SK-N-DZ (cell line): ENCODE data around the gene FHAD1.
"Not testable (repeated sequence)": the region's sequence is repeated elsewhere in the genome, so short reads cannot be mapped to it uniquely, and the experiment has no call there.

Experiments
- DNase-seq: peaks from one replicate; pipeline ENCODE4 v3.0.0-alpha.2; 2015; ENCODE audit warnings: low spot score

FHAD1 gene

DNA sequence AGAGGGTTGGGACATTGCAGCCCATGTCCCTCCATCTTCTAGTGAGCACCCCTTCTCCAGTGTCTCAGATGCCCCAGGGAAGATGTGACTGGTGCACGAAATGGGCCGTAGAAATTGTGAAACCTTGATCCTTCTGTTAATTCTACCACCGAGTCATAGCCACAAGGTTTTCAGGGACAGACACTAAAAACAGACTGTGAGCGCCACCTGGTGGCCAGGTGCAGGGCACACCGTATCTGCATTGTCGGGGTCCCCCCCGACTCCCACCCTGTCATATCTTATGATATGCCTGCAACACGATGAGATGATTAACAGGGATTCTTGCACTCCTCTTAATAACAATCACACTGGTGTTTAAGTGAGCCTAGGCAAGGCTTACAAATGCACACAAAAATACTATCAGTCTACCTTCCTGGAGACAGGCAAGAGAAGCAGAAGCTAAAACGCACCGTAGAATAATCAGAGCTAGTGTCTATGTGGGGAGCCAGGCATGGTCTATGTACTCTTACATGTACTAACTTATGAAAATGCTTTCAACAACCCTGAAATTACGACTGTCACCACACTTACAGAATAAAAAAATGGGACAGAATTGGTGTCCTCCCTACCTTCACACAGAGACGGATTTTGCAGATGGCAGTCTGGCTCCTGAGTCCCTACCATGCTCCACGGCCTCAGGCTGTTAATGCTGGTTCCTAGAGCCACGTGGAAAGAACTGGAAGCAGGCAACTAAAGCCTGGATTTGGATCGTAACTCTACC, 57.9 kb downstream of the FHAD1 start:
- DNase-seq, result peak; percentile 31

DNA sequence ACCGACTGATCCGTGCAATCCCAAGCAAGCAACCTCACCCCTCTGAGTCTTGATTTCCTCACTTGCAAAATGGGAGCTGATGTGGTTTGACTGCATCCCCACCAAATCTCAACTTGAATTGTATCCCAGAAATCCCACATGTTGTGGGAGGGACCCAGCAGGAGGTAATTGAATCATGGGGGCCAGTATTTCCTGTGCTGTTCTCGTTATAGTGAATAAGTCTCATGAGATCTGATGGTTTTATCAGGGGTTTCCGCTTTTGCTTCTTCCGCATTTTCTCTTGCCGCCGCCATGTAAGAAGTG, 58.4 kb downstream of the FHAD1 start:
- no peak for DNase-seq

DNA sequence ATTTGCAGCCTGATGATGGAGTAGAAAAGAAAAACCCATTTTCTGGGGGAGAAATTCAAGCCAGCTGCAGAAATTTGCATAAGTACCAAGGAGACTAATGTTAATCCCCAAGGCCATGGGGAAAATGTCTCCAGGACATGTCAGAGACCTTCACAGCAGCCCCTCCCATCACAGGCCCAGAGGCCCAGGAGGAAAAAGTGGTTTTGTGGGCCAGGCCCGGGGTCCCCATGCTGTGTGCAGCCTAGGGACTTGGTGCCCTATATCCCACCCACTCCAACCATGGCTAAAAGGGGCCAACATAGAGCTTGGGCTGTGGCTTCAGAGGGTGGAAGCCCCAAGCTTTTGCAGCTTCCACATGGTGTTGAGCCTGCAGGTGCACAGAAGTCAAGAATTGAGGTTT, 59.3 kb downstream of the FHAD1 start:
- DNase-seq, result not testable (repeated sequence)

DNA sequence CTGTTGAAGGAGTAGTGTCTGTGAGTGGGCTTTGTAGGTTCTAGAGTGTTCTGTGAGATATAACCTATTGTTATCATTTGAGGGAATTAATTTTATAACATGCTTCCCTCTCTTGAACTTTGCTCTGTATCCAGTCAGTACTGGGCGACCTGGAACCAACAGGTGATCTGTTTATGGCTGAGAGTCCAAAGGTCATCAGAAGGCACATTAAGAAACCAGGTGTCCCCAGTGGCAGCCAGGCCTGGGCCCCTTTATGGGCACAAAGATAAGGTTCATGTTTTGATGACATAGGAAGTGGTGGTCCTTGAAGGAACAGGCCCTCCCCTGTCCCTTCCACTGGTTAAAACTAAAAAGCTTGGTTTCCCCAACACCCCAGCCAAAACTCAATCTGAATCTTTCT, 61.1 kb downstream of the FHAD1 start:
- DNase-seq, result no peak

DNA sequence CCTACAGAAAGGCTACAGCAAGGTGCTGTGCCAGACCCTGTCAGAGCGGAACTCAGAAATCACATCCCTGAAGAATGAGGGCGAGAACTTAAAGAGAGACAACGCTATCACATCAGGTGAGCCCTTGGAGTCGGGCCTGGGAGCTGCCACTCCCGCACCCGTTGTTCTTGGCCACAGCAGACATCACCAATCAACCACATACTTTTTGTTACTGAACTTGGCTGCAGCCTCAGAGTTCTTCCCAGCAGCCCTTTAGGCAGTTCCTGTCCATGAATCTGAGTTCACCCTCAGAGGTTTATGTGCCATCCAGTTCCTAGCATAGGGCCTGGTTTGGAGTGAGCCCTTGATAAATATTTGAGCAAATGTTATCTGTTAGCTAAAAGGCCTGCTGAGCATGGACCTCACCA, 61.6 kb downstream of the FHAD1 start:
- DNase-seq, result no peak

DNA sequence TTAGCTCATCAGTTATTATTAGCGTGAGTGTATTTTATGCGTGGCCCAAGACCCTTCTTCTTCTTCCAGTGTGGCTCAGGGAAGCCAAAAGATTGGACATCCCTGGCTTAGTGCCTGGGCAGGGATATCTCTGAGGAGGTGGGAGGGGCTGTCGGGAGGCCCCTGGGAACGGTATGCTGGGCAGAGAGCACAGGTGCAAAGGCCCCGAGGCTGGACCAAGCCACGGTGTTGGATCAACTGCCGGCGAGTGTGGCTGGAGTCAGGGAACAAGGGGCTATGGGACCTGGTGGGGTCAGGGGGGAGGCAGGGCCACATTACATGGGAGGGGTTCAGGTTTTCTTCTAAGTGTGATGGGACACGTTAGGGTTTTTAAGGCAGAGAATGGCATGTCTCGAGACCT, 62.7 kb downstream of the FHAD1 start:
- no peak for DNase-seq

DNA sequence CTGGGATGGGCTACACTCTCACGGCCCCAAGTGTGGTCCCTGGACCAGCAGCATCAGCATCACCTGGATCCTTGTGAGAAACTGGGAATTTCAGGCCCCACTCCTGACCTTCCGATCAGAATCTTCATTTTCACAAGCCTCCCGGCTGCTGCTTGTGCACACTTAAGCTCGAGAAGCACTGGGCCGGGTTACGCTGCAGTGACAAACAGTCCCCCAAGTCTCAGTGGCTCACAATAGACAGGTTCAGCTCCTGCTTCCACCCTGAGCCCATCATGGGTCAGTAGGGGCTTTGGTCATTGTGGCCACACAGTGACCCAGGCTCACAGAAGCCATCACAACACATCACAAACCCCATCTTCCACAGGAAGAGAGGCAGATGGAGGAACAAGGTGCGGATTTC, 63.5 kb downstream of the FHAD1 start:
- DNase-seq, result no peak

DNA sequence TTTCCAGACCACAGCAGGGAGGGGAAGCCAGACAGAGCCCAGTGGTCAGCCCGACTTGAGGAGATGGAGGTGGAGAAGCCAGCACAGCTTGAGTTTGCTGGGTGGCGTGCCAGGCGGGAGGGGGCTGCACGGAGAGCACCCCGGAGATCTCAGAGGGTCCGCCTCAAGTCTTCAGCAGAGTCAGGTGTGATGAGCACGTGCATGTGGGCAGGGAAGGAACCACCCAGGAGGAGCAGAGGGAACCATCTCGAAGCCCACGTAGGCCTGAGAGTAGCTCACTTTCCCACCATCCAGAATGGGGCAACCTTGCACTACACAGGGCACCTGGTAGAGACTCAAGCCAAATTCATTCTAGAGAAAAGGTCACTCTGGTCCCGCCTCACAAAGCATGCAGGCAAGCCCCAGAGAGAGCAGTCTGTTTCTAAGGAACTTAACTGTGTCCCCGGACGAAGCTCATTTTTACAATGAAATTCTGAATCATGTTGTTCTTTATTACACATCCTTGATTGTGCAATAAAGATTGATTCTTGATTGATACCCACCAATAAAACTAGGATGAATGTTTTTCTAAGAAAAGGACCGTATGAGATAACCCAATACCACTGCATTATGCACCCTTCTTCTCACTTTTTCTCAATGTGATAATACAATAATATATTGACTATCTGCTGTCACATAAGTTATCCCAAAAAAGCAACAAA, 64.2 kb downstream of the FHAD1 start:
- no peak for DNase-seq

DNA sequence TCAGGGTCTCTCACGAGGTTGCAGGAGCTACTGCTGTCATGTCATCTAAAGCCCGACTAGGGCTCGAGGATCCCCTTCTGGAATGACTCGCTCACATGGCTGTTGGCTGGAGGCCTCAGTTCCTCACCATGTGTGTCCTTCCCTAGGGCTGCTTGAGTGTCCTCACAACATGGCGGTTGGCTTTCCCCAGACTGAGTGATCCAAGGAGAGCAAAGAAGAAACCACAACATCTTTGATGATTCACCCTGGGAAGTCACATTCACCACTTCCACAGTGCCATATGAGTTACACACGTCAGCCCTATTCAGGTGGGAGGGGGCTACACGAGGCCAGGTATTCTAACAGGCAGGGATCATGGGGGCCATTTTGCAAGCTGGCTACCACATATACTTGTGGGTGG, 64.9 kb downstream of the FHAD1 start:
- DNase-seq, result no peak

DNA sequence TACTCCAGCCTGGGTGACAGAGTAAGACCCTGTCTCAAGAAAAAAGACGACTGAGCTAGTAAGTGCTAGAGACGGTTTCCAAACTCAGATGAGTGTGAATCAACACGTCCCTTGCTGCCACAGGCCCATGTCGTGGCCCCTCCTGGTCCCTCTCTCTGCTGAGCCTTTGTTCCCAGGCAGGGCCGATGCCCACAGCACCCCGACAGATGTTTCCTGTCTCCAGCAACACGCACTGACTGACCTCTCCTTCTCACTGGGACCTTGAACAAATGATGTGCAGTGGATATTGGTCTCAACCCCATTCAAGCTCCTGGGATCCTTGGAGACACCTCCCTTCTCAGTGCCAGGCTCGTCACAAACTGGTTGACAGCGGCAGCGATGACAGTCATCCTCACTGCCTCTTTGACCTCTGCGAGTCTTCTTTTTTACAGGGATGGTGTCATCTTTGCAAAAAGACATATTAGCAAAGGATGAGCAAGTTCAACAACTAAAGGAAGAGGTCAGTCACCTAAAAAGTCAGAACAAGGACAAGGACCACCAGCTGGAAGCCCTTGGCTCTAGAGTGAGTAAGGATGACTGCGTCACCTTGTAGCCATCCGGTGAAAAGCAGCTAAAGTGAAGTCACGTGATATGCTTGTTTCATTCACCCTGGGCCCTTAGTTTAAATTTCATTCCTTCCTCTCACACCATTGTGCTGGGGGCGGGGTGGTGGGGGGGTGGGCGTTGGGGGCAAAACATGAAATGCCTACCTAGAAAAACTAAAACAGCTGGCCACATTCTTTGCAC, 65.8 kb downstream of the FHAD1 start:
- no peak for DNase-seq

DNA sequence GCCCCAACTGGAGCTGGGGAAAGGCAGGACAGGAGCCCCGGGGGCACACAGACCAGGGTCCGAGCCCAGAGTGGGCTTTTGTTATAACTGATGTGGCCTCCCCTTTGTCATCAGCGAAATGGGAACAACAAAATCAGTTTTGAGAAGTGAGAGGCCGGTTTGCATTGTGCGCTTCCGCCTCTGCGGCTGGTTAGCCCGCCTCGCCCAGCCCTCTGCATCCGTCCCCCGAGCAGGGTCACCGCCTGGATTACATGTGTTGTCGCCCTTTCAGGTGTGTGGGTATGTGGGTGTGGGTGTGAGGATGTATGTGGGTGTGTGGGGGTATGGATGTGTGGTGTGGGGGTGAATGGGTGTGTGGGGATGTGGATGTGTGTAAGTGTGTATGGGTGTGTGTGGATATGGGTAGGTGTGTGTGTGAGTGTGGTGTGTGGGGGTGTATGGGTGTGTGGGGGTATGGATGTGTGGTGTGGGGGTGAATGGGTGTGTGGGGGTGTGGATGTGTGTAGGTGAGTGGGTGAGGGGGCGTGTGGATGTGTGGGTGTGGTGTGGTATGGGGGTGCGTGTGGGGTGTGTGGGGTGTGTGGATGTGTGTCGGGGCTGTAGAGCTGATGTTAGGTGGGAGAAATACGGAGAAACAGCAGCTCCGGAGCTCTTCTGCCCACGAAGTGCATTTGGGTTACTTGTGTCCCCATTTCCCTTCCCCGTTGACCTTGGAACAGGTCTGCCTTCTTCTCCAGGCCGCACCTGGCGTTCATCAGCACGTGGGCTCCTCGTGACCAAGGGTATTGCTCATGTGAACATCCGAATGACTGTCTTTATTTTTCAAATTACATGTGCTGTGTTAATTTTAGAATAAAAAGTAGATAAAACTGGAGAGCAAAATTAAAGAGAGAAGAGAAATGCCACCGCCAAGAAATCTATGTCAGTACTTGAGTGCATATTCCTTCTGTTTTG, 67.6 kb downstream of the FHAD1 start:
- no peak for DNase-seq

DNA sequence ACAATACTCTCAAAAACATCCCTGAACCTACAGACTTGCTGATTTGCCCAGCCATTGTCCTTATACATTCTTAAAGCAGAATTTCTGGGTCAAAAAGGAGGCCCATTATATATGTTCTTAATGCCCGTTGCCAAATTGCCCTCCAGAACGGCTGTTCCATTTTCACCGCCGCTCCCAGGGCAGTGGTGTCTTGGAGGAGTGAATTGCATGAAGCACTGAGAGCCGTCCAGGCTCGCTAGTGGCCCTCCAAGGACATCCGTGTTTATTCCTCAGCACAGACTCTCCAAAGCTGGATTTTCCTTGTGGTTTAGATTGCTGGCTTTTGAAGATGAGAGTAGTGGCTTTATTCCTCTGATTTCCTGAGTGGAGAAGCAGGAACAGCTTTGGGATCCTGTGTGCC, 68.8 kb downstream of the FHAD1 start:
- DNase-seq, result no peak

DNA sequence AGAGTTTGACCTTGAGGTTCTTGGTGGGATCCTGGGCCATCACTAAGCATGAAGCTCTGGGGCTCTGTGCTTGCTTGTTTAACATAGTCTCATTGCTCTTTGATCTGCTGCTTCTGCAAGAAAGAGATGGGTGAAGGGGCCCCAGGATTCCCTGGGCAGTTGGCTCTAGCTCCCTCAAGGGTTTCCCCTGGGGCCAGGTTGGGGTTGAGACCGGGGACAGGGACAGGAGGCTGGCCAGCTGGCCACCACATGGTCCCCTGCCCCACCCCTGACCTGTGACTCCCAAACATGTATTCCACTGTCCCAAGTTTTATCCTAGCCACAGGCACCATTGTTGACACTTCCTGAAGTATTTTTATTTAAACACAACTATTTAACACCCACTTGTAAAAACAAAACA, 69.5 kb downstream of the FHAD1 start:
- DNase-seq, result no peak

DNA sequence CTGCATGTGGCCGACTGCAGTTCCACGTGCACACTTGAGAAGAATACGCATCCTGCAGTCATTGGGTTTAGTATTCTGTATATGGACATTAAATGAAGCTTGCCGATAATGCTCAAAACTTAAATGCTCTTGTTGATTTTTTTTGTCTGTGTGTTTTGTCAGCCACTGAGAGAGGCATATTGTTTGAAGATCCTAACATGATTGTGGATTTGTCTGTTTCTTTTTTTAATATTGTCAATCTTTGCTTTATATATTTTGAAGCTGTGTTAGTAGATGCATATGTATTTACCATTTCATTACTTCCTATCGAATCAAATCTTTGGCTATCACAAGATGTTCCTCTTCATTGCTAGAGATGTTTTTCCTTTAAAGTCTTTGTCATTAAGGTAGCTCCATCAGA, 73.2 kb downstream of the FHAD1 start:
- no peak for DNase-seq

DNA sequence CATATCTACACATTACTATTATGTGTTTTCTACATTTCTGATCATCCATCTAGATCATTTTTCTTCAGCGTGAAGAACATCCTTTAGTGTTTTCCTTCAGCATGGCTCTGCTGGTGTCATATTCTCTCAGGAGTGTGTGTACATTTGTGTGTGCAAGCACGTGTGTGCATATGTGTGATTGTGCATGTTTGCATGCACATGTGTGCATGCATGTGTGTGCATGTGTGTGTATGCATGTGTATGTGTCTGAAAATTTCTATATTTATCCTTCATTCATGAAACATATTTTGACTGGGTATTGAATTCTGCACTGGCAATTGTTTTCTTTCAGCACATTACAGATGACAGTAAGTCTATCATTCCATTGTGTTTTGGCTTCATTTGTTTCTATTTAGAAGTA, 74.6 kb downstream of the FHAD1 start:
- DNase-seq, result no peak

DNA sequence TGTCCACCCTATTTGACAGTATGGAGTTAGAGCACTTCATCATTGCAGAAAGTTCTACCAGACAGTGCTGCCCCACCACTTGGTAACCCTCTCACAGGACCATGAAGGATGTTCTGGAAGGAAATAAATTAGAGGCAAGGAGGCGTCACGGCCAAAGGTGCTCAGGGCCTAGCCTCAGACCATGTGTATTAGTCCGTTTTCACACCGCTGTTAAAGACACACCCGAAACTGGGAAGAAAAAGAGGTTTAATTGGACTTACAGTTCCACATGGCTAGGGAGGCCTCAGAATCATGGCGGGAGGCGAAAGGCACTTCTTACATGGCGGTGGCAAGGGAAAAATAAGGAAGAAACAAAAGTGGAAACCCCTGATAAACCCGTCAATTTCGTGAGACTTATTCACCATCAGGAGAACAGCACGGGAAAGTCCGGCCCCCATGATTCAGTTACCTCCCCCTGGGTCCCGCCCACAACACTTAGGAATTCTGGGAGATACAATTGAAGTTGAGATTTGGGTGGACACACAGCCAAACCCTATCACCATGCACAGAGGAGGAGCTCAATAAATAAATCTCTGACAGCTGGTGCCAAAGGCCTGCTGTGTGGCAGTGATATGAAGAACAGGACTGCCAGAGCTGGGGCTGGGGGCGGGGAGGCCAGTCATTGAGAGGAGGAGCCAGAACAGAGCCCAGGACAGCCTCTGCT, 75.8 kb downstream of the FHAD1 start:
- peak; percentile 51 for DNase-seq

DNA sequence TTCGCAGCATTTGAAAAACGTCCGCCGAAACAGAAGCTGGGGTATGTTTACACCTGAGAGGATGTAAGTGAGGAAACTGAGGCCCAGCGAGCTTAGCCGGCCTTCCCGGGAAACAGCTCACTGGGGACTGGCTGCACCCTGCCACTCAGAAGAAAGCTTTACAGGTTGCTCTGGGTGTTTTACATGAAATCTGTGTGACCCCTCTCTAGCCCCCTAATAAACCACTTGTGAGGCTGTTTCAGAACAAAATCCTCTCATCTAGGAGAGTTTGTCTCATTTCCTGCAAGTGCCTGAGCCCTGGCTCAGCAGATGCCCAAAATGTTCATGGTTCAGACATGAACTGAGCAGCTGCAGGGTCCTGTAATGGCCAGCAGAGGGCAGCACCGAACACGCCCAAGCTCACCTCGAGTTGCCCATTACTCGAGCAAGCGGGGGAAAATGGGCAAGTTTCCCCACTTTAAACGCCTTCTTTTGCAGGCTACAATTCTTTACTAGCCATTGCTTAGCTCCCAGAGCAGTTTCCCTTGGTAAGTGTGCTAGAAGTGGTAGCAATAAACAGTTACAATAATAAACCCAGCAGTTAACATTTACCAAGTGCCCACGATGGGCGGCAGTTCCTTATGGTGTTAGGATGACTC, 76.4 kb downstream of the FHAD1 start:
- peak; percentile 68 for DNase-seq

DNA sequence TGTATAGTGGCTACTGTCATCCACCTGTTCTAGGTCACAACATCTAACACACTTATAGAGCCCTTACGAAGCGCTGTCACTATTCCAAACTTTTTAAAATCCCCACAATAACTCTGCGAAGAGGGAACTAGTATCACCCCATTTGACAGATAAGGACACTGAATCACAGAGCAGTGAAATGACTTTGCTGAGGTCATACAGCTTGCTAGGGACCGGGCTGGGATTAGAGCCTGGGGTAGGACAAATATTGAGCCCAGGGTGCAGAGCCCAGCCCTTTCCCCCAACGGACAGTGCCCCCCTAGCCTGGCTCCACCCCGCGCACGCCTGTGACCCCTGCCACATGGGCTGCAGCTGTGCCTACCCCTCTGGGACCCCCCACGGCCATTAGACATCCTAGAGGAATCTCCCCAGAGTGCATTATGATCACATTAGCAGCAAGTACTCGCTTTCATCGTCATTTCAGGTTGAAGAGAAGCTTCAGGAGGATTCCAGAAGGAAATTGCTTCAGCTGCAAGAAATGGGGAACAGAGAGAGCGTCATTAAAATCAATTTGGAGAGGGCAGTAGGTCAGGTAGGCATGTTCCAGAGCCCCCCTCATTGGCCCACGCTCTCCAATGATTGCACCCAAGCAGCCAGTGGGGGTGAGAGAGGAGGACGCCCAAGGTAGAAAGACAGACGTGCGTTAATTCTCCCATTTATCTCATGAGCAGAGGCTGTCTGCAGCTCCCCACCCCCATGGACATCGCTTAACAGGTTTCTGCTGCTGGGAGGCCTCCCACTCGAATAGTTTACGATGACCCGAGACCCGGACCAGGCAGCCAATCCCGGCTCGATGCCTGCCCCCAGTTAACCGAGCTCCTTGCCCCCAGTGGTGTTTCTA, 77.2 kb downstream of the FHAD1 start:
- DNase-seq, result no peak

DNA sequence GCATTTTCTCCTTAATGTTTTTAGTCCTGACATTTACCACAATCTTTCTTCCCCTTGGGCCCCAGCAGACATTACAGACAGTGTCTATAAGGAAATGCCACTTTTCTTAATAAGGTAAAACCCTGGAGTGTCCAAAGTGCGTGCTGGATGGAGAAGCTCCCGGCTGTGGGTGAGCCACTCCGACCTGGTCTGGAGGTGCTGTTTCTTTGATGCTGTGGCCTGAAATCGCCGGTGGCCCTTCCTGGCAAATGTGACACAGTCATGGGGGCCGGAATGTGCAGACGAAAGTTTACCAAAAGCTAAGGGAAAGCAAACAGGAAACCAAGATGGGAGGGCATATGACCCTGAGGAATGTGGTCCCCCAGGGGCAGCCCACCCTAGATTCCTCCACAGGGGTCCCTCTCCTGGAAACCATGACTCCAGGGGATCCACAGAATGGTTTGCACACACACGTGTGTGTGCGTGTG, 77.9 kb downstream of the FHAD1 start:
- DNase-seq, result no peak
